Dermis blood vessel endothelial cell (primary cell): ENCODE measurements around the gene CLEC4M. TPM values are rescaled to one million over a fixed set of nuclear protein-coding genes. Genes with fewer than 3 reads are reported as not detected.
"Not testable (repeated sequence)": the region's sequence is repeated elsewhere in the genome, so short reads cannot be mapped to it uniquely, and the experiment has no call there.

ENCODE experiments used
- DNase-seq: peaks from one replicate; pipeline ENCODE4 v3.0.0; 2010
- total RNA-seq: library from RNA; depleted of rRNA; stranded (reverse); fragments of >200 nt; gene quantifications from 2 replicates; pipeline ENCODE4 v1.2.3, GENCODE V29; 2014

The CLEC4M gene
- total RNA-seq, 1 donor from 2014 or later, result 5.6 TPM

DNA sequence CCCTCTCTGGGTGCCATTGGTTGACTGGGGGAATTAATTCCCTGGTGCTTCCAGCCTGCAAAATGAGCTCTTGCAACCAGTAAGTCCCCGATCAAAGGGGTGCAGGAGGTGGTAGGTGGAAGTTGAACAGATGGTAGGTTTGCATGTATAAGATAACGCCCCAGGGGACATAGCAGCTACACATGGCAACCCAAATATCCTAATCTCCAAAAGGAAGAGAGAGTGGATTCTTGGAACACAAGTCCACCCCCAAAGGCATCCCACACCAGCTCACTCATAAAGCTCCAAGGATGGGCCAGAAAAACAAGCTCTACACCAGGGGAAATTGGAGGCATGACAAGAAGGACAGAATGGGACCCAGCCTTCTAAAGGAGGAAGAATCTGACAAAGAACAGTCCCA, 20.5 kb upstream of the CLEC4M start:
- DNase-seq, result no peak

GRCh38 chr19:7742991-7743390, 20.1 kb upstream of the CLEC4M start:
- no peak for DNase-seq

DNA sequence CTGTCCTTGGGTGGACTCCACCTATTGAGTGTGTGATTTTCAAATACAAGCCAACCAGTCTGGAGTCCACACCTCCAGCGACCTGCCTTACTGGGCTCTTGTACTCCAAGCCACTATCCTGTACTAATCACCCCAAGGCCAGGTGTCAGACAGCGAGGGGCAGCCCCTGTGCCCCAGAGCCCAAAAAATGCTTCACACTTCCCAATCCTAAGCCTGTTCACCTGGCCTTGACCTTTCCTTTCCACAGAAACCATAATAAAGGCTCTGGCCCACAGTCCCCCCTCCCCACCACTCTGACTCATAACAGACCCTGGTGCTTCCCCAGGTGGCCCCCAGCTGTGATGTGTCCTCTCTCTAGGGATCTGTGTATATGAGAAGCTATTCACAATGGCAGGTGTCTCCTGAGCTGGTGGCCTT, 19.6 kb upstream of the CLEC4M start:
- no peak for DNase-seq

GRCh38 chr19:7744199-7744786, 18.8 kb upstream of the CLEC4M start:
- DNase-seq, result no peak

GRCh38 chr19:7744871-7745650, 18.0 kb upstream of the CLEC4M start:
- DNase-seq, result no peak

GRCh38 chr19:7746306-7746705, 16.7 kb upstream of the CLEC4M start:
- DNase-seq, result not testable (repeated sequence)

GRCh38 chr19:7746903-7747884, 15.8 kb upstream of the CLEC4M start, which contains the start of gene CD209:
TSS of gene CD209 (minus strand) at chr19:7747534. CDS start at chr19:7747511, 23 bp downstream.
- DNase-seq, result no peak

GRCh38 chr19:7748171-7748570, 14.9 kb upstream of the CLEC4M start:
- DNase-seq, result no peak

- peak; percentile 68 for DNase-seq
Measured at GRCh38 chr19:7748756-7749155, 14.3 kb upstream of the CLEC4M start.

DNA sequence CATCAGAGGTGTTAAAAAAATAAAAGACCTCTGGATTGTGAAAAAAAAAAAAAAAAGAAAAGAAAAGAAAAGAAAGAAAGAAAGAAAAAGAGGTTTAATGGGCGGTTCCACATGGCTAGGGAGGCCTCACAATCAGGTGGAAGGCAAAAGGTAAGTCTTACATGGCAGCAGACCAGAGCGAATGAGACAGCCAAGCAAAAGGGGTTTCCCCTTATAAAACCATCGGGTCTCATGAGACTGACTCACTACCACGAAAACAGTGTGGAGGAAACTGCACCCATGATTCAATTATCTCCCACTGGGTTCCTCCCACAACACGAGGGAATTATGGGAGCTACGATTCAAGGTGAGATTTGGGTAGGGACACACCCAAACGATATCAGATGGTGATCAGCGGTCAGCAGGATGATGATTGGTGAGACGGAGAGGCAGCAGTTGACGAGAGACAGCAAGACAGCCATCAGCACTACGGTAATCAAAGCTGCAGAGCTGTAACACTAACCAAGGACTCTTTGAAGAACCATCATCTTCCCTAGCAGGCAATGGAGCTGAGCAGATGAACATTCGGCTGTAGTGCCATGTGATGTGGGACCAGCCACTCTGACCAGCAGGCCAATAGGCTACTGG, 11.8 kb upstream of the CLEC4M start:
- DNase-seq, result peak; percentile 7

DNA sequence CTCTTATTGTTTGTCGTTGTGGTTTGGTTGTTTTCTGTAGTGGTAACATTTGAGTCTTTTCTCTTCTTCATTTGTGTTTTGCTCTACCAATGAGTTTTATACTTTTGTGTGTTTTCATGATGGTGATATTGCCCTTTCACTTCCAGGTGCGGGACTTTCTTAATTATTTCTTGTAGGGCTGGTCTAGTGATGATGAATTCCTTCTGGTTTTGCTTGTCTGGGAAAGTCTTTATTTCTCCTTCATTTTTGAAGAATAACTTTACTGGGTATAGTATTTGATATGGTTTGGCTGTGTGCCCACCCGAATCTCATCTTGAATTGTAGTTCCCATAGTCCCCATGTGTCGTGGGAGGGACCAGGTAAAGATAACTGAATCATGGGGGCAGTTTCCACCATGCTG, 6.8 kb upstream of the CLEC4M start:
- no peak for DNase-seq

DNA sequence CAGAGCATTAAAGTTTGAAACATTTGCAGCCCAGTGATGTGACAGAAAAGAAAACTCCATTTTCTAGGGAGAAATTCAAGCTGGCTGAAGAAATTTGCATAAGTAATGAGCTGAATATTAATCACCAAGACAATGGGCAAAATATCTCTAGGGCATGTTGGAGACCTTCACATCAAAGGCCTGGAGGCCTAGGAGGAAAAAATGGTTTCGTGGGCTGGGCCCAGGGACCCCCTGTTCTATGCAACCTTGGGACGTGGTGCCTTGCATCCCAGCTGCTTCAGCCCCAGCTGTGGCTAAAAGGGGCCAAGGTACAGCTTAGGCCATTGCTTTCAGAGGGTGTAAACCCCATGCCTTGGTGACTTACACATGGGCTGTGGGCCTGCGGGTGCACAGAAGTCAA, 5.7 kb upstream of the CLEC4M start:
- no peak for DNase-seq

GRCh38 chr19:7759156-7759555, 3.9 kb upstream of the CLEC4M start:
- DNase-seq, result no peak

GRCh38 chr19:7763696-7764095, 653 bp downstream of the CLEC4M start:
- no peak for DNase-seq

GRCh38 chr19:7764157-7764556, 1.1 kb downstream of the CLEC4M start:
- not testable (repeated sequence) for DNase-seq

DNA sequence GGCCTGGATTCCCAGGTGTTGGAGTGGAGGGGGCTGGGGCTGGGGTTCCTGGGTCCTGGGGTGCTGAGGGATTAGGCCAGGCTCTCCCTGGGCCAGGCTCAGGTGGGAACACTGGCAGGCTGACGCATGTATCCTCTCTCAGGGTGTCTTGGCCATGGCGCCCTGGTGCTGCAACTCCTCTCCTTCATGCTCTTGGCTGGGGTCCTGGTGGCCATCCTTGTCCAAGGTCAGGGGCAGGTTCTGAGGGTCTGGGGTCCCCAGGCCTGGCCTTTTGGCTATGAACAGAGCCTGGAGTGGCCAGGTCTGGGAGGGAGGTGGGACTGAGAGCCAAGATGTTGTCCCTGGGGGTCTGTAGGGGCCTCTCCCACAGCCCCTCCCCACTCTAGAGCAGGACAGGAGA, 2.0 kb downstream of the CLEC4M start:
- not testable (repeated sequence) for DNase-seq

- no peak for DNase-seq
Measured at GRCh38 chr19:7766535-7766934, 3.5 kb downstream of the CLEC4M start.

DNA sequence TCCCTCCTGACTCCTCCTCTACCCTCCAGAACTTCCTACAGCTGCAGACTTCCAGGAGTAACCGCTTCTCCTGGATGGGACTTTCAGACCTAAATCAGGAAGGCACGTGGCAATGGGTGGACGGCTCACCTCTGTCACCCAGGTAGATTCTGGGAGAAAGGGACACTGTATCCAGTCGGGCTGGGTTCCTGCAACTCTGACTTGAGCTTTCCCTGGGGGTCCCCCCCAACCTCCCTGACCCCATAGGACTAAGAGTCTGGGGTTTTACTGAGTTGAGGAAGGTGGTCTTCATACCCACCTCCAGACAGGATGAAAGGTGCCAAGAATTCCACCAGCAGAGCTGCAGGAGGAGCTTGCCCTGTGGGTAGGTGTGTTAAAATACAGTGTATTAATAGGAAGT, 4.4 kb downstream of the CLEC4M start:
- no peak for DNase-seq

GRCh38 chr19:7769171-7769570, 6.1 kb downstream of the CLEC4M start:
- DNase-seq, result no peak

DNA sequence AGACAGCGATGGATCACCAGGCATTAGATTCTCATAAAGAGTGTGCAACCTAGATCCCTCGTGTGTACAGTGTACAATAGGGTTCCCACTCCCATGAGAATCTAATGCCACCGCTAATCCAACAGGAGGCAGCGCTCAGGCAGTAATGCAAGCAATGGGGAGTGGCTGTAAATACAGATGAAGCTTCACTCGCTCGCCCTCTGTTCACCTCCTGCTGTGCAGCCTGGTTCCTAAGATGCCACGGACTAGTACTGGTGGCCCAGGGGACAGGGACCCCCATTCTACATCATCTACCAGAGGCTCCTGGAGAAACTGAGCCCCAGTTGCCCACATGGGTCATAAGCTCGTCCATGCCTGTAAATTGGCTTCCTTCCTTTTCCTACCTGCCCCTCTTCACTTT, 8.0 kb downstream of the CLEC4M start:
- DNase-seq, result no peak

DNA sequence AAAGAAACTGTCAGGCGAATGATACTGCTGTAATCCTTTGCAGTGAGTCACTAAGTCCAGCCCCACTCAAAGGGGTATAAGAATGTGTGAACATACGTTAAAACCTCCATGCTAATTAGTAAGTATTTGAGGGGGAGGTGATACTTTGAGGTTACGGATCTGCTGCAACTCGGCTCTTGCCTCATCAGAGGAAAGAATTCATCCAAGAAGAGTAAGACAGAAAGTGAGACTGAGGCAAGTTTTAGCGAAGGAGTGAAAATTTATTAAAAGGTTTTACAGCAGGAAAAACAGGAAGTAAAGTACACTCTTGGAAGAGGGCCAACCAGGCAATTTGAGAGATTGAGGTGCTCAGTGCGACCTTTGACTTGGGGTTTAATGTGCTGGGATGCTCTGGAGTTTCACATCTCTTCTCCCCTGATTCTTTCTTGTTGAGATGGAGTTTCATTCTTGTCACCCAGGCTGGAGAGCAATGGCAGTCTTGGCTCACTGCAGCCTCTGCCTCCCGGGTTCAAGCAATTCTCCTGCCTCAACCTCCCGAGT, 9.8 kb downstream of the CLEC4M start:
- no peak for DNase-seq

DNA sequence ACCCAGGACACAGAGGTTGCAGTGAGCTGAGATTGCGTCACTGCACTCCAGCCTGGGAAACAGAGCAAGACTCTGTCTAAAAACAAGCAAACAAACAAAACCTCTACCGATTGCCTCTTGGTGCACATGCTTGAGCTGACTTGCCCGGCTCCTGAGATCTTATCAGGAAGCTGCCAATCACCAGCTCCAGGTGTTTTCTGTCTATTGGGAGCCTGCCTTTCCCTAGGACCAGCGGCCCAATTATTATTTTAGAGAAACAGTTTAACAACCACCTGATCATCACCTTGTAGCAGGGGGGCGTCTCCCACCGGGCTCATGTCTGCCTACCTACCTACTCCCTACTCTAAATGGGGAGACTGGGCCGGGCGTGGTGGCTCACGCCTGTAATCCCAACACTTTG, 10.8 kb downstream of the CLEC4M start:
- DNase-seq, result no peak
